ENCODE data around the gene FAM216B.

The FAM216B gene

GRCh38 chr13:42747399-42747873, 33.9 kb upstream of the FAM216B start:
- no peak for TF ChIP-seq CTCF (IDR thresholded peaks at IDR 0.05)

- TF ChIP-seq CTCF (IDR thresholded peaks at IDR 0.05) = no peak
Observed at GRCh38 chr13:42750794-42751193, 30.6 kb upstream of the FAM216B start.

- TF ChIP-seq CTCF (IDR thresholded peaks at IDR 0.05) = no peak
Observed at GRCh38 chr13:42751693-42752092, 29.7 kb upstream of the FAM216B start.

- TF ChIP-seq CTCF (IDR thresholded peaks at IDR 0.05) = no peak
Observed at GRCh38 chr13:42752731-42753130, 28.7 kb upstream of the FAM216B start.

GRCh38 chr13:42753697-42754096, 27.7 kb upstream of the FAM216B start:
- no peak for TF ChIP-seq CTCF (IDR thresholded peaks at IDR 0.05)

GRCh38 chr13:42754801-42755510, 26.4 kb upstream of the FAM216B start:
- no peak for TF ChIP-seq CTCF (IDR thresholded peaks at IDR 0.05)

- no peak for TF ChIP-seq CTCF (IDR thresholded peaks at IDR 0.05)
Observed at GRCh38 chr13:42757678-42758420, 23.5 kb upstream of the FAM216B start.

All from LNCAP (cell line).